ENCODE measurements around the gene ATIC.

DNA sequence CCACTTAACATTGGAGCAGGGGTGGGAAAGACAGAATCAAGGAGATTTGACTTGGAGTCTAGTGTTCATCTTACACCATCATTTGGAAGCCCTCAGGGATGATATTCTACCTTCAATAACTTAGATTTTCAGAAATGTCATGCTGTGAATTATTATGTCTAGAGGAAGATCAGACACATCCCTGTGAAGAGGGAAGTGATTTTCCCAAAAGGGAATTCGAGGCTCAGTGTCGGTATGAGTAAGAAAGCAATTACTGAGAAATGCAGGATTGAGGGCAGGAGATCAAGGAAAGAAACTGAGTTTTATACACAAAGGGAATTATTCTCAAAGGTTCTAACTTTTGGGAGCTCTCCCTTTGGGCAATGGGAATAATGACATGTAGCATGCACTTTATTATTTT is 25.6 kb upstream of the ATIC start:
- TF ChIP-seq, protein P1, sequence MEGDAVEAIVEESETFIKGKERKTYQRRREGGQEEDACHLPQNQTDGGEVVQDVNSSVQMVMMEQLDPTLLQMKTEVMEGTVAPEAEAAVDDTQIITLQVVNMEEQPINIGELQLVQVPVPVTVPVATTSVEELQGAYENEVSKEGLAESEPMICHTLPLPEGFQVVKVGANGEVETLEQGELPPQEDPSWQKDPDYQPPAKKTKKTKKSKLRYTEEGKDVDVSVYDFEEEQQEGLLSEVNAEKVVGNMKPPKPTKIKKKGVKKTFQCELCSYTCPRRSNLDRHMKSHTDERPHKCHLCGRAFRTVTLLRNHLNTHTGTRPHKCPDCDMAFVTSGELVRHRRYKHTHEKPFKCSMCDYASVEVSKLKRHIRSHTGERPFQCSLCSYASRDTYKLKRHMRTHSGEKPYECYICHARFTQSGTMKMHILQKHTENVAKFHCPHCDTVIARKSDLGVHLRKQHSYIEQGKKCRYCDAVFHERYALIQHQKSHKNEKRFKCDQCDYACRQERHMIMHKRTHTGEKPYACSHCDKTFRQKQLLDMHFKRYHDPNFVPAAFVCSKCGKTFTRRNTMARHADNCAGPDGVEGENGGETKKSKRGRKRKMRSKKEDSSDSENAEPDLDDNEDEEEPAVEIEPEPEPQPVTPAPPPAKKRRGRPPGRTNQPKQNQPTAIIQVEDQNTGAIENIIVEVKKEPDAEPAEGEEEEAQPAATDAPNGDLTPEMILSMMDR (conservative IDR thresholded peaks at IDR 0.05 in 1 of 2, IDR thresholded peaks at IDR 0.05 in 1 of 2; ENCODE audit: low read depth in 1 of 2, low read length in 2 of 2) = no peak
- TF ChIP-seq EZH2 (IDR thresholded peaks at IDR 0.05; ENCODE audit: low read length, missing control alignments) = no peak
